Stimulated activated CD4-positive, alpha-beta T cell treated with anti-CD3 and anti-CD28 coated beads, Interleukin-2, amount 100 ng/mL, for 48 hours (primary cell): ENCODE results near the gene RPS6KL1.

Experiments used
- DNase-seq, 2 donors: peaks; one replicate each; pipeline ENCODE4 v3.0.0-alpha.2; 2020

The RPS6KL1 gene

GRCh38 chr14:74951443-74952179 lies 28.6 kb upstream of the RPS6KL1 start:
- no peak for DNase-seq

GRCh38 chr14:74950795-74951442 lies 27.9 kb upstream of the RPS6KL1 start:
- no peak for DNase-seq

- DNase-seq, result no peak
Measured at GRCh38 chr14:74949859-74950573, 27.0 kb upstream of the RPS6KL1 start.

- no peak for DNase-seq
Measured at GRCh38 chr14:74949191-74949601, 26.1 kb upstream of the RPS6KL1 start.

GRCh38 chr14:74948228-74949175 lies 25.4 kb upstream of the RPS6KL1 start:
- DNase-seq, result no peak

DNA sequence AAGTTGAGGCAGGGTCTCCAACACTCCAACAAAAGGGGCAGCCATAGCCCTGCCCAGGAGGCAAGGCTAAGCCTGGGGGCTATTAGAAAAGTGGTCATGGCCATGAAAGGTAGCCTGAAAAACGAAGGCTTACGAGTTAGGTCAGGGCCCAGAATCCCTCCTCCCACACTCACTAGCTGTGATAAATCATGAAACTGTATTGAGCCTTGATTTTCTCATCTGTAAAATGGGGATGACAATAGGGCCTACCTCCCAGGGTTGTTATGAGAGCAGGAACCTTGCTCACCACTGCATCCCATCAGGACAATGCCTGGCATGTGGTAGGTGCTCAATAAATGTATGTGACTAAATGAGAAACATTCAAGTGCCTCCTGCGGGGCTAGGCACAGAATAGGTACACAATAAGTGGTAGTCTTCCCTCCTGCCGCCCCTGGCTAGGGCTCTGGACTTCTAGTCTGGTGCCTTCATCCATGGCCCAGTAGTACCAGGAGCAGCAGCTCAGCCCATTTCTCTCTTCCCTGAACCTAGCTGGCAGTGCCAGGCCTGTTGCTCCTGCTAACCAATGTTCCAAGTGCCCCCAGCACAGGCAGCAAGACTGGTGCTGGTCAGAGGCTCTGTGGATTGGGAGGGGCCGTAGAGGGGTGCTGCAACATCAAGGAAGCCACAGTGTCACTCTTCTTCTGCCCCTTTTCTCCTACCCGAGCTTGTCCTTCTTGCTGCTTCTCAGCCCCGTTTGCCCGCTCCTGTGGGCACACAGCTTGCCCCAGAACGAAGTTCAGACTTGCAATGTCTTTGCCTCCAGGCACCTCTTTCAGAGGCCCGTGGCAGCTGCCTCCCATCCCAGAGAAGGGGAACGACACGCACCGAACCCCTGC lies 24.5 kb upstream of the RPS6KL1 start:
- DNase-seq, result no peak

- no peak for DNase-seq
Measured at GRCh38 chr14:74946659-74947281, 23.7 kb upstream of the RPS6KL1 start.

DNA sequence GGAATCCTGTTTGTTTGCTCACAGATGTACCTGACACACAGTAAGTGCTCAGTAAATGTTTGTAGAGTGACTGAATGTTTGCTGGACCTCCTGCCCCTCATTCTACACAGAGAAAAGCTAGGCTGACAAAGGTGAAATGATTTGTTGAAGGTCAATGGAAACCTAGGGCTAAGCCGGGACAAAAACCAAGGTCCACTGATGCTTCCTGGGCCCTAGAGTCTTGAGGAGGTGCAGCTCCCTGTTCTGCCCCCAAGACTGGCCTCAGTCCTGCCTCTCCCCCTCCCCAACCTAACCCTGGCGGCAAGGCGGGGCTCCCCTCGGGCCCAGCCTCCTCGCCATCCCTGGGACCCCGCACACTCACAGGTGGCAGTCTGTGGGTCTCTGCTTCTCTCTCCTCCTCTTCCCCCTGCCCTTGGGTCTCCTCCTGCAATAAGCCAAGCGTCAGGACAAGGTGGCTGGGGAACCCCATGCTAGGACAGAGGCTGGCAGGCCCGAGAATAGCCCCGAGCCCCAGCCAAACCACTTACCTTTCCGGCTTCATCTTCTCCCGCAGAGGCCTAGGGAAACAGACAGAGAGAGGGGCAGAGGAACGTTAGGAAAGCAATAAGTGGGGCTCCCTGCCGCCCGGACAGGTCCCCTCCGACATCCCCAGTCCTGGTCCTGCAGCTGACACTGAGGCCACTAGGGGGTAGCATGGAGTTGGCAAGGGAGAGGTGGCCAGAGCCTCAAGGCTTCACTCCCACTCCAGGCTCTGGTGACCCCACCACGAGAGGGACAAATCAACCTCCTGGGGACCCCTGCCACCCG lies 23.0 kb upstream of the RPS6KL1 start:
- peak; percentile 77 to 79 for DNase-seq

GRCh38 chr14:74945261-74945851 lies 22.3 kb upstream of the RPS6KL1 start:
- DNase-seq, result peak; percentile 34 to 42

DNA sequence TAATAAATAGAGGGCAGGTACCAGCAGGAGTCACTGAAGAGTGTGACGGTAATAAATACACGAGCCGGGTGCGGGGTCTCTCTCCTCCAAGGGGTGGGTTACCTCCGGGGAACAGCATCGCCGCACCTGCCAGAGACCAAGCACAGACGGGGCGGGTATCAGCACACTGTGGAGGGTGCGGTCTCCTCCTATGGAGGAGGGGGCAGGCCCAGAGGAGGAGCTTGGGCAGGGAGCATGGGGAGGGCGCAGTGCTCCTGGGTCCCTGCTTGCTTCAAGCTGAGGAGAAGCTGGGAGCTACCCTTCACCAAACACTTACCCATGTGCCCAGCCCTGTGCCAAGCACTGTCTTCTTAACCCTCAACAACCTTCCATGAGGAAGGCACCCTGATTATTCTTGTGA lies 19.5 kb upstream of the RPS6KL1 start:
- DNase-seq, result no peak

DNA sequence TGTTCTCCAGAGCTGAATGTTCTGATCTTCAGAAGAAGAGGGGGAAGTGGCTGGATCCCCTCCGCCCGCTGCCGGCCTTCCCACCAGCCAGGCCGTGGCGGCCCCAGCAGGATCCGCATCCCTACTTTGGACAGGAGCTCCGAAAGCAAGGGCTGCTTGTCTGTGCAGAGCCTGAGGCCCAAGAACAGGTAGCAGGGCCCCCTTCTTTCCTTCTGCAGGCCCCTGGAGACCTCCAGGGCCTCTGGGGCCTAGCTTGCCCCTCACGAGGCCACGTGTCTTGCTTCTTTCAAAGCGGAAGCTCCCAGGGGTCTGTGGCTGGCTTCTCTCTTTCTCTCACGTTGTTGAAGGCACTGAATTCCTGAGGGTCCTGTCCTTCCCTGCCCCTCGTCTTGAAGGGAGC lies 19.1 kb upstream of the RPS6KL1 start:
- DNase-seq, result no peak

GRCh38 chr14:74941676-74942097 lies 18.6 kb upstream of the RPS6KL1 start:
- peak; percentile 35 to 48 for DNase-seq

GRCh38 chr14:74940956-74941565 lies 18.0 kb upstream of the RPS6KL1 start:
- DNase-seq, result no peak

- DNase-seq, result no peak
Measured at GRCh38 chr14:74938531-74939495, 15.8 kb upstream of the RPS6KL1 start.

DNA sequence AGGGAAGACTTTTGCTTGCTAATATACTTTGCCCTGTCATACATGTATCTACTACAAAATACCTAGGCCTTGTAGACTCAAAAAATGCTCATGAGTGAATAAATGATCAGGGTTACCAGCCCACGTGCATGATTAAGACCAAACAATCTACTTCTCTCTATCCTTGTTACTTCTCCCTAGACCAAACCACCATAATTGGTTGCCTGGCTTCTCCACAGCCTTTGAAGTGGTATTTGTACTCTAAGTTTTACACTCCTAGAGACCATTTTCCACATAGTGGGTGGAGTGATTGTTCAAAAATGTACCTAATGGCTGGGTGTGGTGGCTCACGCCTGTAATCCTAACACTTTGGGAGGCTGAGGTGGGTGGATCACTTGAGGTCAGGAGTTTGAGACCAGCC lies 14.1 kb upstream of the RPS6KL1 start:
- DNase-seq, result no peak

GRCh38 chr14:74936731-74937130 lies 13.7 kb upstream of the RPS6KL1 start:
- no peak for DNase-seq

DNA sequence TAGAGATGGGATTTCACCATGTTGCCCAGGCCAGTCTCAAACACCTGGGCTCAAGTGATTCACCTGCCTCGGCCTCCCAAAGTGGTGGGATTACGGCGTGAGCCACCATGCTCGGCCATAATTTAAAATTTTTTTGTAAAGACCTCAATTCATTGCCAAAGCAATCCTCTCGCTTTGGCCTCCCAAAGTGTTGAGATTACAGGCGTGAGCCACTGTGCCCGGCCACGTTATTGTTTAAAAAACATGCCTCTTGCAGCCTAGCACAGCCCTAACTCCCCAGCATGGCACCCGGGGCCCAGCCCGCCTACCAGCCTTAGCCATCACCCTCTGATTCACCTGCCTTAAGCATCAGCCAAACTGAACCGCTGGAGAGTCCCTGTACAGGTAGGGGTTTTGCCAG lies 13.1 kb upstream of the RPS6KL1 start:
- DNase-seq, result no peak

DNA sequence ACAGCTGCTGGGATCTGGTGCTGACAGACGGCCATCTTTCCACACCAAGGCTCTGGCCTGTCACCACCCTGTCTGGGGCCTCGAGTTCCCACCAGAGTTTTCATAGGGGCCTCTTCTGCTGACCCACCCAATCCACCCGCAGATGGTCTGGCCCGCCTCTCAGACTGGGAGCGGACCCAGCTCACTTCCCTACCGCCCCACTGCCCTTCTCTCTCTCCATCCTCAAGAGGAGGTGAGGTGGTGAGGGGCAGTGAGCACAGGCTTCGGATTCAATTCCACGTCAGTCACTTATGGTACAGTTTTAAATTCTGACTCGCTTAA lies 12.3 kb upstream of the RPS6KL1 start:
- no peak for DNase-seq
